GM12873 (cell line): ENCODE results near the gene MDN1.

Source experiments
- TF ChIP-seq, protein P1 (sequence below): IDR thresholded peaks from 2 replicates; pipeline ENCODE4 v1.5.1; 2012; ENCODE audit warnings: low read depth, mild to moderate bottlenecking, moderate library complexity, low read length, control low read depth; ENCODE audit not compliant: insufficient read depth; ENCODE audit errors: missing control alignments

Gene MDN1

DNA sequence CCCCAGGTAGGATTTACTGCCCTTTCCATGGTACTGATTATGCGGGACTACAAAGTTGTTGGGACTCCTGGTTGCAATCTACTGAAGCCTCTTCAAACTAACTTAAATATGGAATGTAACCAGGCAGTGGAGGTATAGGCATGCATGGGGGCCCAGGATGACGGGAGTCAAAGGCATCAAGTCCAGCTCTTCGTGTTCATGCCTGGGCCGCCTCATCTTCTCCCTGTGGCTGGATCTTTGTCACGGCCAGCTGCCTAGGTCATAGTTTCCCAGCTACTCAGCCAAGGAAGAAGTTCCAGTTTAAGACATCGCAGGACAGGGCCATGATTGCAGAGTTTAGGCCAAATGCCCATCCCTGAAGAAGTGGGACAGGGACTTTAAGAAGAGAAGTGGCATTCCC lies 201.6 kb downstream of the MDN1 start:
- TF ChIP-seq, protein P1, sequence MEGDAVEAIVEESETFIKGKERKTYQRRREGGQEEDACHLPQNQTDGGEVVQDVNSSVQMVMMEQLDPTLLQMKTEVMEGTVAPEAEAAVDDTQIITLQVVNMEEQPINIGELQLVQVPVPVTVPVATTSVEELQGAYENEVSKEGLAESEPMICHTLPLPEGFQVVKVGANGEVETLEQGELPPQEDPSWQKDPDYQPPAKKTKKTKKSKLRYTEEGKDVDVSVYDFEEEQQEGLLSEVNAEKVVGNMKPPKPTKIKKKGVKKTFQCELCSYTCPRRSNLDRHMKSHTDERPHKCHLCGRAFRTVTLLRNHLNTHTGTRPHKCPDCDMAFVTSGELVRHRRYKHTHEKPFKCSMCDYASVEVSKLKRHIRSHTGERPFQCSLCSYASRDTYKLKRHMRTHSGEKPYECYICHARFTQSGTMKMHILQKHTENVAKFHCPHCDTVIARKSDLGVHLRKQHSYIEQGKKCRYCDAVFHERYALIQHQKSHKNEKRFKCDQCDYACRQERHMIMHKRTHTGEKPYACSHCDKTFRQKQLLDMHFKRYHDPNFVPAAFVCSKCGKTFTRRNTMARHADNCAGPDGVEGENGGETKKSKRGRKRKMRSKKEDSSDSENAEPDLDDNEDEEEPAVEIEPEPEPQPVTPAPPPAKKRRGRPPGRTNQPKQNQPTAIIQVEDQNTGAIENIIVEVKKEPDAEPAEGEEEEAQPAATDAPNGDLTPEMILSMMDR: no peak

DNA sequence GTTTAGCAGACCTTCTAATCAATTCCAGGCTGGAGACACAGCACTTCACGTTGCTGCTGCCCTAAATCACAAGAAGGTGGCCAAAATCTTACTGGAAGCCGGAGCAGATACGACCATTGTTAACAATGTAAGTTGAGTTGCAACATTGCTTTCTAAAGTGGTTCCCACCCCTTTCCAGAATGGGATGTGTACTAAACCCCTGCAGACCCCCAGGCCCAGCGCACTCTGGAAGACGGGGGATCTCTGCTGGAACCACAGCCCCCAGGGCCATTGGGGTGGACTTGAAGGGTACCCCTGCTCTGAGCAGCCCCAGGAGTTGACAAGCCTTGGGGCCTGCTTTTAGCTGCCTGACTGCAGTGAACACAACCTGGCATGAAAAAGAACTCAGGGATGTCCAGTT lies 203.1 kb downstream of the MDN1 start:
- TF ChIP-seq, protein P1: no peak

DNA sequence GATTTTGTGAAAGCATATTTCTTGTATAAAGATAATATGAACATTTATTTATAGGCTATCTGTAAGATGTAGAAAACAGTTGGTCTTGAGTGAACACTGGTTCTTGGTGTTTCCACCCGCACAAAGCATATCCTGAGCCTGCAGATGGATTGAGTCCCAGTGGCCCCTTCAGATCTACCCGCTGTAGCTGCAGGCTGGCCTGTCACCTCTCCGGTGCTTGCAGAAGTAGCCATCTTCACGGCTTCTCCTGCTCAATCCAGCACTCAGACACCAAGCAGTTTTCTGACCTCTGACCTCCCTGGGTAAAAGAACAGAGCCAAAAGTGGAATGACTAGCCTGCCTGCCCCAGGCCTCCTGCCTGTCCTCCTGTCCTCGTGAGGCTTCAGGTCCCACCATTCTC lies 203.7 kb downstream of the MDN1 start:
- TF ChIP-seq, protein P1: no peak

DNA sequence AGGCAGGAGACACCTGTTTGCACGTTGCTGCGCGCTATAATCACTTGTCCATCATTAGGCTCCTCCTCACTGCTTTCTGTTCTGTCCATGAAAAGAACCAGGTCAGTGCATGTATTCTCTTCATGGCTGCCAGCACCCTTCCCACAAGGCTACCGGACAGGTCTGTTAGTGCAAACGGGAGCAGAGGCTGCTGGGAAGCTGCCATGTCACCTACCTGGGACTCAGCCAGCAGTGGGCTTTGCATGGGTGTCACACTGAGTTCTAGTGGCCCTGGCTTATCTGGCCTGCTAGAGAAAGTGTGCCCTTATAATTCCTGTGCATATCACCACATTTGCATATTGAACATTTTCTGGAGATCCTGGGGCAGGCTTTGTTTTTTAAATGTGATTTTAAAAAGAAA lies 205.8 kb downstream of the MDN1 start:
- TF ChIP-seq, protein P1: no peak

DNA sequence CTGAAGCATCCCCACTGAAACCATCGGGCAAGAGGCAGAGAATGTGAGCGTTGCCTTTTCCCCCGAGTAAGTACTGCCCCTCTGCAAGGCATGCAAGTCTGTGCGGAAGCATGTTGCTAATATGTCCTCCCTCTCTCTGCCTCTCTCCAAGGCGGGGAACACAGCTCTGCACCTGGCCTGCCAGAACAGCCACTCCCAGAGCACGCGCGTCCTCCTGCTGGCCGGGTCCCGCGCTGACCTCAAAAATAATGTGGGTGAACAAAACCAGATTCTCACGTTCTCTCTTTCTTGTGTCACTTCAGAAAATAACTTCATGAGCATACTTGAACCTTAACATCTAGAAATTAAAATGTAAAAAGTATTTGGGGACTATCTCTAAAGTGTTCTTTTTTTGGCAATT lies 207.5 kb downstream of the MDN1 start:
- TF ChIP-seq, protein P1: peak; percentile 2

DNA sequence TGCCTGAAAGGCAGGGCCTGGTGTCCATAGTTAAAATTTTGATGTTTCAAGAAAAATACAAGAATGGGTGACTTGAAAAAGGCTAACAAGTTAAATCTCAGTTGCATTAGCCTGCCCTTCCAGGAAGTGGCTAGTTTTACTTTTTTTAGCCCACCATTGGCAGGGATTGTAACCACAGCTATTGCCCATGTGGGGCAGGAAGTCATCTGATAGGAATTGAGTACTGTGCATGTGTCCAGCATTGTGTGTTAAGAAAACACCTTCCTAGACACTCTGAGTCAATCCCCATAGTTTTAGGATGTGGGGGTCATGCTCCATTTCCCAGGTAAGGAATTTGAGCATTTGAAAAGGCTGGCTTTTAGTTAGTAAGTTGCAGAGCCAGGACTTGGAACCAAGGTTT lies 207.9 kb downstream of the MDN1 start:
- TF ChIP-seq, protein P1: no peak

DNA sequence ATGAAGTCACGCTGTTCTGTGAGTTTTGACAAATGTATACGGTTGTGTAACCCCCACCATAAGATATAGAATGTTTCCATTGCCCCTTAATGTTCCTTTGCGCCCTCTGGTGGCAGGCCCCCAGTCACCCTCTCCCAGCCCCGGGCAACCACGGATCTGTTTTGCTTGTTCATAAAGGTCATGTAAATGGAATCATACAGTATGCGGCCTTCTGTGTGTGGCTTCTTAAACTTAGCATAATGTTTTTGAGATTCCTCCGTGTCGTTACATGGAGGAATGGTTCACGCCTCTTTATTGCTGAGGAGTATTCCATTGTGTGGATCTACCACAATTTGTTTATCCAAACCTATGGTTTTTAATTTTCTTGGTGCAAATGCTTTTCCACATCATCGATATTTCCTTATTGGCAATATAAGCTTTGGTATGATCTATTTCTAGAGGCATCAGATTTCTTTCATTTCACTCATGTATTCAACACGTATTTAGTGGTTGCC lies 209.4 kb downstream of the MDN1 start:
- TF ChIP-seq, protein P1: peak; percentile 85
